Lung (tissue), 12 donors: Measurements from ENCODE around the gene NPDC1. TPM values are rescaled to one million over a fixed set of nuclear protein-coding genes. Genes with fewer than 3 reads are reported as not detected.

Source experiments
- ATAC-seq: fragments of 200-7000 bp; cut with Tn5 transposase; one replicate; pipeline ENCODE4 v1.9.1; 2020; ENCODE audit warnings: moderate number of reproducible peaks; ENCODE audit not compliant: insufficient read depth, low FRiP score
- DNase-seq, 3 donors: peaks; one replicate each; pipeline ENCODE4 v3.0.0-alpha.2; 2013 to 2017
- H3K27ac ChIP-seq, 2 donors: one replicate each; pipeline ENCODE4 v1.5.1; 2013; ENCODE audit warnings: mild to moderate bottlenecking in 2 of 2, moderate library complexity in 2 of 2, control low read depth in 1 of 2, inconsistent platforms in 1 of 2, low read depth in 1 of 2, low read length in 1 of 2
- H3K27me3 ChIP-seq, 3 donors: one replicate each; pipeline ENCODE4 v1.5.1; 2013; ENCODE audit warnings: low read length in 2 of 3; ENCODE audit not compliant: control insufficient read depth in 3 of 3, insufficient read depth in 3 of 3
- H3K36me3 ChIP-seq, 4 donors: one replicate each; pipeline ENCODE4 v1.5.1; 2013; ENCODE audit warnings: low read length in 4 of 4, mild to moderate bottlenecking in 1 of 4, moderate library complexity in 1 of 4; ENCODE audit not compliant: control insufficient read depth in 4 of 4, insufficient read depth in 4 of 4
- H3K4me1 ChIP-seq, 5 donors: one replicate each; pipeline ENCODE4 v1.5.1; 2013; ENCODE audit warnings: low read length in 5 of 5, mild to moderate bottlenecking in 2 of 5, moderate library complexity in 1 of 5; ENCODE audit not compliant: control insufficient read depth in 5 of 5, insufficient read depth in 5 of 5
- H3K4me3 ChIP-seq: one replicate; pipeline ENCODE4 v1.5.1; 2013; ENCODE audit warnings: mild to moderate bottlenecking, control low read depth, moderate library complexity
- H3K9ac ChIP-seq, 2 donors: one replicate each; pipeline ENCODE4 v1.5.1; 2013; ENCODE audit warnings: low read length in 2 of 2, control low read depth in 1 of 2; ENCODE audit not compliant: insufficient read depth in 1 of 2
- H3K9me3 ChIP-seq, 4 donors: one replicate each; pipeline ENCODE4 v1.5.1; 2013; ENCODE audit warnings: low read length in 3 of 4, mild to moderate bottlenecking in 1 of 4, moderate library complexity in 1 of 4; ENCODE audit not compliant: control insufficient read depth in 4 of 4, insufficient read depth in 3 of 4
- WGBS, 2 donors: extraction: QIAGEN DNeasy Blood & Tissue Kit; methylation state at CpG; one replicate each; pipeline ENCODE4 v1.1.7; 2013; 5-methylcytosine and 5-hydroxymethylcytosine counted together
- polyA plus RNA-seq, 2 donors: library from polyadenylated mRNA; stranded (reverse); fragments of 200-250 nt; gene quantifications; one replicate each; pipeline ENCODE4 v1.2.1, GENCODE V29; 2013
- total RNA-seq, 2 donors: library from RNA; depleted of rRNA in 1 of 2; stranded (reverse); fragments of >200 nt in 1 of 2; gene quantifications; one replicate each; pipeline ENCODE4 v1.2.1, GENCODE V29; 2014 to 2021
- TF ChIP-seq, protein P1 (sequence below): IDR thresholded peaks from 2 replicates; pipeline ENCODE4 v1.5.1; 2012; ENCODE audit warnings: mild to moderate bottlenecking; ENCODE audit errors: control extremely low read depth, extremely low read depth
- donor health status: control.
- donor health status: control.
- donor health status: Bipolar disorder and iron deficiency.
- donor health status: healthy.
- donor health status: DM: yes; HTN: yes; CAD: no.

The NPDC1 gene
- total and polyA plus RNA-seq, 4 donors: 28.7 to 99.3 (median 68.3) TPM

DNA sequence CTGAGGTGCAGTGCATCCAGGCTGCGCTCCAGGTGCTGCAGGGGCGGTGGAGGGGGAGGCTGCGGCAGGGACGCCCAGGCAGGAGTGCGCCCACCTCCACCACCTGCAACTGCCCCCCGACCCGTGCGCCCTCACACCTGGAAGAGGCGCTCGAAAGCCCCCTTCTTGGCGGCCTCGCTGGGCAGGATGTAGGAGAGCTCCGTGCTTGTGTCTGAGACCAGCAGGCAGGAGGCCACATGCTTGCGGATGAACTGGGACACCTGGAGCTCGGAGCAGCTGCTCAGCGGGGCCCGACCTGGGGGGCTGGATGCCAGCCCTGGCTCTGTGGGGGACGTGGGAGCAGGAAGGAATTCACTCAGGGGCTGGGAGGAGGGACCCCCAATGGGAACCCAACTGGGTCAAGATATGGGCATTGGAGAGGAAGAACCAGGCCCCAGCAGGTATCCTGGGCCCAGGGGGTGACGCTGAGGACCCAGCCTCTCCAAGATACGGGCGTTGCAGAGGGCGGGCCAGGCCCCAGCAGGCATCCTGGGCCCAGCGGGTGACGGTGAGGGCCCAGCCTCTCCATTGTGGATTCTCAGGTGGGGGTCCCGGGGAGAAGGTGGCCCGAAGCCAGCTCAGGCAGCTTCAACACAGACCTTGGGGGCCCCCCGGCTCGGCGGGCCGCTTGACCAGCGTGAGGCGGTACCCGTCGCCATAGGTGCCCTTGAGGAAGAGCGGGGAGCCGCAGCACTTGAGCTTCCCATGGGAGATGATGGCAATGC is 31.0 kb downstream of the NPDC1 start:
- no peaks in the 10 kb centered on the region for H3K27me3 ChIP-seq
- peaks cover 0 to 63% (median 7%) of the 10 kb centered on the region in 4 donors for H3K36me3 ChIP-seq
- 95% methylated on average over 36 of the region's 36 CpGs for WGBS, 2 donors
- TF ChIP-seq, protein P1, sequence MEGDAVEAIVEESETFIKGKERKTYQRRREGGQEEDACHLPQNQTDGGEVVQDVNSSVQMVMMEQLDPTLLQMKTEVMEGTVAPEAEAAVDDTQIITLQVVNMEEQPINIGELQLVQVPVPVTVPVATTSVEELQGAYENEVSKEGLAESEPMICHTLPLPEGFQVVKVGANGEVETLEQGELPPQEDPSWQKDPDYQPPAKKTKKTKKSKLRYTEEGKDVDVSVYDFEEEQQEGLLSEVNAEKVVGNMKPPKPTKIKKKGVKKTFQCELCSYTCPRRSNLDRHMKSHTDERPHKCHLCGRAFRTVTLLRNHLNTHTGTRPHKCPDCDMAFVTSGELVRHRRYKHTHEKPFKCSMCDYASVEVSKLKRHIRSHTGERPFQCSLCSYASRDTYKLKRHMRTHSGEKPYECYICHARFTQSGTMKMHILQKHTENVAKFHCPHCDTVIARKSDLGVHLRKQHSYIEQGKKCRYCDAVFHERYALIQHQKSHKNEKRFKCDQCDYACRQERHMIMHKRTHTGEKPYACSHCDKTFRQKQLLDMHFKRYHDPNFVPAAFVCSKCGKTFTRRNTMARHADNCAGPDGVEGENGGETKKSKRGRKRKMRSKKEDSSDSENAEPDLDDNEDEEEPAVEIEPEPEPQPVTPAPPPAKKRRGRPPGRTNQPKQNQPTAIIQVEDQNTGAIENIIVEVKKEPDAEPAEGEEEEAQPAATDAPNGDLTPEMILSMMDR: no peak
- H3K4me1 ChIP-seq: no peaks in the 10 kb centered on the region
- ATAC-seq (no peak), DNase-seq (no peak)
- no peak overlapping the region for H3K9ac ChIP-seq
- H3K27ac ChIP-seq: no peak overlapping the region
- H3K4me3 ChIP-seq: no peak overlapping the region
- no peaks in the 10 kb centered on the region for H3K9me3 ChIP-seq

- Histone ChIP-seq H3K36me3 (peaks cover 0 to 69% (median 7%) of the 10 kb centered on the region in 4 donors), H3K4me1 (no peaks in the 10 kb centered on the region), H3K4me3 (no peak overlapping the region), H3K9ac (no peak overlapping the region), H3K27me3 (no peaks in the 10 kb centered on the region), H3K27ac (no peak overlapping the region), H3K9me3 (no peaks in the 10 kb centered on the region)
- TF ChIP-seq, protein P1: no peak
- ATAC-seq: no peak
- WGBS, 2 donors: 93 to 96% methylated on average over 23 of the region's 23 CpGs
- DNase-seq: no peak
Observed at GRCh38 chr9:137014166-137014565, 31.8 kb downstream of the NPDC1 start.

DNA sequence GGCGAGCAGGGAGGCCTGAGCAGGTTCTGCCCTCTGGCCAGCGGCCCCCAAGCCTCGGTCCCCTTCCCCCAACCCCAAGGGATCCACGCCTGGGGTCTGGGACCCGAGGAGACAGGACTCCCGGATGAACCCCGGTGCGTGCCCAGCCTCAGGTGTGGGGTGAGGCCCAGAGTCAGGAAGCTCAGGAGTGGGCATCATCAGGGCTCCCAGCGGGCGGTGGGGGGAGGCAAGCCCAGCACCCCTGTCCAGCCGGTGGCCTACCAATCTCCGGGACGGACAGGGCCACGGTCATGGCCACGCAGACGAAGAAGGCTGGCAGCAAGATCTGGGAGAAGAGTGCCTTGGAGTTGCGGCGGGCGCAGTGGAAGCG is 32.4 kb downstream of the NPDC1 start:
- ATAC-seq: no peak
- Histone ChIP-seq H3K4me1 (no peaks in the 10 kb centered on the region), H3K36me3 (peaks cover 0 to 67% (median 6%) of the 10 kb centered on the region in 4 donors), H3K27me3 (no peaks in the 10 kb centered on the region), H3K9me3 (no peaks in the 10 kb centered on the region), H3K4me3 (no peak overlapping the region), H3K9ac (no peak overlapping the region), H3K27ac (no peak overlapping the region)
- TF ChIP-seq, protein P1: no peak
- DNase-seq: no peak
- 96 to 97% methylated on average over 14 to 20 of the region's 20 CpGs for WGBS, 2 donors
